GM21367 (cell line): Measurements from ENCODE around the gene PTRHD1.

Experiments
- ATAC-seq: cut with Tn5 transposase; IDR thresholded peaks from one replicate; pipeline ENCODE4 v1.9.1; 2021; ENCODE audit not compliant: unreplicated experiment

PTRHD1 gene

DNA sequence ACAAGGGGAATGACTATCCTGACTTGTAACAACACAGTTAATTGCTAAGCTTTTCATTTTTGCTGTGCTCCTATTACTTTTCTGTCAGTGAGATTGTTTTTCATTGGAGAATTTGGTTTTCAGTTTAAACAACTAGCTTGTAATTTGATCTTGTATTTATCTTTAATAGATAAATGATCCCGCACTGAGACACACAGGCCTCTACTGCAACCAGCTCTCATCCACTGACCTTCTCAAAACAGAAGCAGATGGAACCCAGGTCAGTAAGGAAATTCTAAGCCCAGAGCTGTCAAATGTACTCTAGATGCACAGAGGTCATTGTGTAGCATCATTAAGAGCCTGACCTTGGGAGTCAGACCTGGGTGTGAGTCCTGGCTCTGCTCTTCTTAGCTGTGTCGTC is 30.7 kb downstream of the PTRHD1 start:
- ATAC-seq: no peak

DNA sequence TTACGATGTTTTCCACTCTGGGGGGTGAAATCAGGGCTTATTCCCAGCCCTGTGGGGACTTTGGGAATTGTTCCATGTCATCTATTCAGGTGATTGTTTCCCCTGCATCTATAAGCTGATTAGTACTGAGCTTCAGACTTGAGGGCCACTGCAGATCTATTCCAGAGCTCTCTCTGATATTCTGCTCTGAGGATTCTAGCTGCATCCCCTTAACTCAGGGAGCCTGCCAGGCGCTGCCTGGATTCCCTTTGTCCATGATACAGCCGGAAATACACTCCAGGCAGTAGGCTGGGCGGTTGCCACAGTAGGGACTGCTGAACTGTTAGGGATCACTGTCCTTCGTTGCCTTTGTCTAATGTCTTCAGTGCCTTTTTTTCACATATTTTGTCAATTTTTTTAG is 31.3 kb downstream of the PTRHD1 start:
- no peak for ATAC-seq

DNA sequence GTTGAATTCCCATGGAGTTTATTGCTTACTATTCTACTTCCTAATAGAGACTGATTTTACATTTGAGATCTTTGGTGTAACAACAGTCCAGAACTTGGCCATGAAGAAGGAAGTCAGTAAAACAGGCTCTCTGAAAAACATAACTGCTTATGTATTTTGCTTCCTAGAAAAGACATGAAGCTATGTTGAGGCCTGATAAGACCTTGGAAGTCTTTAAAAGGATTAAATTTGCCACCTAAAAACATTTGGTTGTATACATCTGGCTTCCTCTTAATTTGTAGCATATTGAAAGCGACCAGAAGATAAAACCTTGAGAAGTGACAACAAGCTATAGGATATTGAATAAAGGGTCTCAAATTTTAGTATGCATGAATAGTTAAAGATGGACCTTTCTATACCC is 36.4 kb downstream of the PTRHD1 start:
- no peak for ATAC-seq

DNA sequence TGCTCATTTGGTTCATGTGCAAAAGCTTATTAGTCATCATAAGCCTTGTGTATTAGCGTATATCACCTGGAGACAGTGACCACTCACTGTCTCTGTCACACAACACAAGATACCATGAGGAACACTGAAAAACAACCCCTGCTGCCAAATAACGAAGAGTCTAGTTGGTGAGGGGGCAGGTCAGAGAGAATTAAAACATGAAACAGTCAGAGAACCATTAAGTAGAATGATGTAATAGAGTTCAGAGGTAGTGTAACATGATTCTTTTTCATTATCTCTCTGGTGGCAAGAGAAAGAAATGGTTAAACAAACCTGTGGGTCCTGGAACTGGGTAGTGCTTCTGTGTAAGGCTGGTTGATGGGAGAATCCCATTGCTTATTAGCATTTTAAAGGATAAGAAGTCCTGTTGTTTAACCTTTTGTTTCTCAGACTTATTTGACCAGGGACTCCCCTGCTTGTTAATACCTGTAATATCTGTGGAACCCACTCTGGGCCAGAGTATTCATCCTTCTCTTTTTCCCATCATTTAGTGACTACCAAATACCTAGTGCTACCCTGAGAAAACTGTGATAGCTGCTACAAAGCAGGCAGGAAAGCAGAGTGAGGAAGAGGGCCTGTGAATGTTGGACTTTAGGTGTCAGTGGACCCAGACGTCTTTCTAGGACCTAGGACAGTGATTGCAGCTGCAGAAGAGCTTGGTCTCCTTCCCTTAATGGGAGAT is 38.0 kb downstream of the PTRHD1 start:
- ATAC-seq: no peak

DNA sequence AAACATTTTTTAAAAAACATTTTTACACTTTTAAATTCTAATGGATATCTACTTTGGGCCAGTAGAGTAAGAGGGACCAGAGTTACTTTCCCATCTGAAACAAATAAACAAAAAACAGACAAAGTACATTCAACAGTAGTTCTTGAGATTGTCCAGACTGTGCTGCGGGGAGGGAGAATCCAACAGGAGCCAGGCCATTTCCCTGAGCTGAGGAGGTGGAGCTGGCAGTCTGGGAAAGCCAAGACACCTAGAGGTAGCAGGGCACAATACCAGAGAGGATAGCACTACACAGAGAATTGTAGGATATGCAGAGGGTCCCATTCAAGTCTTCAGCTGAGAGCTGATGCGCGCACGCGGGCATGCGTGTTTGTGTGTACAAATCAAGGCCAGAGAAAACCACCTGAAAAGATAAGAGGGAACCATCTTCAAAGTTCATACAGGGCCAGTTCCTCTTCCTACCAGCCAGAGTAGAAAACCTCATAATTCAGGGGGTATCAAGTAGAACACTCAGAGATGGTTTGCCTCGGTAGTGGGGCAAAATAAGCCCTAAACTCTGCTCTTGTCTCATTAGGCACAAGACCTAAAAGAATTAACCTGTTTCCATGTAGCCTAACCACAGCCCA is 44.0 kb downstream of the PTRHD1 start:
- no peak for ATAC-seq

DNA sequence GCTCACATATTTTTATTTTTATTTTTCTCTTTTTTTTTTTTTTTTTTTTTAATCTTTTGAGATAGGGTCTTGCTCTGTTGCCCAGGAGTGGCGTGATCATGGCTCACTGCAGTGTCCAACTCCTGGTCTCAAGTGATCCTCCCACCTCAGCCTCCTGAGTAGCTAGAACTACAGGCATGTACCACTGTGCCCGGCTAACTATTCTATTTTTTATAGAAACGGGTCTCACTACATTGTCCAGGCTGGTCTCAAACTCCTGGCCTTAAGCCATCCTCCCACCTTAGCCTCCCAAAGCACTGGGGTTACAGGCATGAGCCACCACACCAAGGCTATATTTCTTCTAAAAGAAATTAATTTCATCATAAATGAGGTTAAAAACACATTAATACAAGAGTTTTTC is 45.9 kb downstream of the PTRHD1 start:
- ATAC-seq: no peak

DNA sequence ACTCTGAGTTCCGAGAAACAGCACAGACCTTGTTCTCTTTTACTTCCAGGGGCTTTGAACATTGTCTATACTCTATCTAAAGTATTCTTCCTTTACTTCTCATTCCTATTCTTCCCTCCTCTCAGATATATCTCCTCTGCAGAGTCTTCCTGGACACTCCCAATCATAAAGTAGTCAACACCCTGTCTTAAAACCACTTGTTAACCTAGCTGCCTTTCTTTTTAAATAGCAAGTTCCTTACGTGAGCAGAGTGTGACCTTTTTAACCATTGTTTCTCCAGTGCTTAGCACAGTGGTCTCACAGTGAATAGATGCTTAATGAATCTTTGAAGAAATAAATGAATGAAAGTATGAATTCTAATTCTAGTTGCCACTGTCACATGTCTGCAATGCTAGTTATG is 47.4 kb downstream of the PTRHD1 start:
- no peak for ATAC-seq

DNA sequence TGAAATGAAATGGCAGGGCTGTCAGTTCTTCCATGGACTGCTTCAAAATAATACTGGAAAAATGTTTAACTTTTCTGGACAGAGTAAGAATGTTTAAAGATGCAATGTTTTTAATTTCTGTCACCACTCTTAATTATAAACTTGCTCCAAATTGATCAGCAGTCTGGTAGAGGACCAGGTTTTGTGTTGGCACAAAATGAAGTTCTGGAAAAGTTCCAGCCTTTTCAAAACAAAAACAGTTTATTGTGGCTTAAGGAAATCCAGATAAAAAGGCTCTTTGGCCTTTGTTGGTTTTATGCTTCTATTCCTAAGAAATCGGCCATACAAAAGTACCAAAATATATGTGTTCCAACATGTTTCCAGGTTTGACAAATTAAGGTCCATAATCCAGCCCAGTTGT is 48.8 kb downstream of the PTRHD1 start:
- ATAC-seq: no peak

DNA sequence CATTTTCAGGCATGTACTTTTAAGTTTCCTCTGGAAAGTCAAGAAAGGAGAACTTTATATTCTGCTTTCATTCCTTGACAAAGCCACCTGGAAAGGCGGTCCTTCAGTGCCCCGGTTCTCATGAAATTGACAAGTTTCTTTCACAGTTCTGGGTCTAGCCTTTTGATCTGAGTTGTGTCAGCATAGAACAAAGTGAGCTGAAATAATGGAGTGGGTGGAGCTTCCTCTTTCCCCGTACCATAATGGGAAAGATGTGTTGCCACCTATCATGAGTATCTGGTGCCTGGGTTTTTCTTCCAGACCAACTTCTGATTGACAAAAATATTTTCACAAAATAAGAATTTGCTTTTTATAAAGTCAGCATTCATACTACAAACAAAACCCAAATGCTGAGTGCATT is 49.3 kb downstream of the PTRHD1 start:
- no peak for ATAC-seq

DNA sequence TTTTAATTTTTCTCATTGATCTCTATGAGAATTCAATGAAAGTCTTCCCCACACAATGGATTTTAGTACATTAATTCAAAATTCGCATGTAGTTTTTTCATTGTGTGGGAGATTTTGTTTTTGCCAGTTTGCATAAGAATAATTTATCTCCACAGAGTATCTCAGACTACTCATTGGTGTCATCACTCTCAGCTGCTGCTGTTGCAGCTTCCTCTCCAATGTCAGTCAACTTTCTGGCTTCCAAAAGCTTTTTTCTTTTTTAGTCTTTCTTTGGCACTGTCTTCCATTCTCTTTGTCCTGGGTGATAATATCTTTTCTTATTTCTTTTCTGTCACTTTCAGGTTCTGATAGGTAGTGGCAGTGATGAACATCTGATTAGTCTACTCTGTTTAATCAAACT is 50.5 kb downstream of the PTRHD1 start:
- ATAC-seq: no peak

DNA sequence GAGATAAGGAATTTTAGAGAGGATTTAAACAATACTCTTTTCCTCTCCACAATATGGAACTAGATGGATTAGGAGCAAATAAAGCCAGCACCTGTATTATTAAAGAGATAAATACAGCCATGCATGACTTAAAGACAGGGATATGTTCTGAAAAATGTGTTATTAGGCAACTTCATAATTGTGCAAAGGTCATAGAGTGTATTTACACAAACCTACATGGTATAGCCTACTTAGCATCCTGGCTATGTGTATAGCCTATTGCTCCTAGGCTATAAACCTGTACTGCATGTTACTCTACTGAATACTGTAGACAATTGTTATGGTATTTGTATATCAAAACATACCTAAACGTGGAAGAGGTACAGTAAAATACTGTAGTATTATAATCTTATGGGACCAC is 53.0 kb downstream of the PTRHD1 start:
- ATAC-seq: no peak
